ENCODE measurements around the gene GOLGA8J. TPM values are rescaled to one million over a fixed set of nuclear protein-coding genes. Genes with fewer than 3 reads are reported as not detected.

GOLGA8J gene
- total and polyA plus RNA-seq, 4 donors, result 0.39 to 2.5 (median 0.65) TPM

Small RNAs within 50 kb of the gene (small RNA-seq; reads per million reads assigned to genes)
- gene RF00096 (ENCODE audit: low replicate concordance), result not detected
- not detected for gene RN7SL673P (ENCODE audit: low replicate concordance)

Other genes starting within 250 kb of the GOLGA8J start
- 1 to 10 TPM in 1 of 2 donors, under 1 TPM in 1; 0.83 to 1.1 TPM for gene GOLGA8T, start 52.1 kb downstream of the GOLGA8J start, total RNA-seq
- 1 to 10 TPM in 1 of 2 donors, under 1 TPM in 1; 0.40 to 1.2 TPM for gene GOLGA8T, start 52.1 kb downstream of the GOLGA8J start, polyA plus RNA-seq (ENCODE audit: insufficient read length in 2 of 2)